NB4 (cell line): ENCODE results near the gene BARX1.

Source experiments
- MYC ChIP-seq: IDR thresholded peaks from 2 replicates; pipeline ENCODE4 v1.6.1; 2011; ENCODE audit warnings: low read depth, low read length
- POLR2A ChIP-seq: IDR thresholded peaks from 2 replicates; pipeline ENCODE4 v1.6.1; 2011; ENCODE audit warnings: mild to moderate bottlenecking; ENCODE audit not compliant: insufficient read length; ENCODE audit errors: extremely low read depth
- TF ChIP-seq, protein P1 (sequence below): IDR thresholded peaks from one replicate; pipeline ENCODE4 v1.5.1; 2012; ENCODE audit warnings: low read depth, low read length
- TF ChIP-seq, protein P2 (sequence below): IDR thresholded peaks from 2 replicates; pipeline ENCODE4 v1.6.1; 2011; ENCODE audit warnings: low read depth, low read length

DNA sequence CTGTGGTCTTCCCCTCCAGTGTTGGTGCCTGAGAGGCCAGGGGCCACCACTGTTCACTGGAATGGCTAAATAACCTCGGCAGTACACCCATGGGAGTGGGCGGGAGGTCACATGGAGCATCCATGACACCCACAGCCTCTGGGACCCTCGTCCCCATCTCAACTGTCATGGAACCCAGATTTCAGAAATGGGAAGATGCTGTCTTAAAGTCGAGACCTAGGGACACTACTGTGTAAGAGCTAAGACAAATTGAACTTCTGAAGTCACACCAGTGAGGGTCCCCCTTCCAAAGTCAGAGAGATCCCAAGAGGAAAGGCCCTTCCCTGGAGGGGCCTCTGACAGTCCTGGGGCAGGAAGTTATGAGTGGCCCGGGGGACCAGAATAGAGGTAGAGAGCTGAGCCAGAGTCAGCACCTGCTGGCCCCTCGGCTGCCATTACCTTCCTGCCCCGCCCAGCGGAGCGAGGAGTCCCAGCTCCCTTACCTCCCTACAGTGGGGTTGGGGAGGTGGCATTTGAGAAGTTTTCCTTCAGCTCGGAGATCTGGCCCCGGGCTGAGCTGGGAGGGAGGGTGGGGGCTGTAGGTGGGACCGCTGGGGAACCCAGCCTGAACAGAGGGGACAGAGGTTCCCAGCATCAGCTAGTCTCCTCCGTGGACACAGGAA is 7.6 kb downstream of the BARX1 start:
- TF ChIP-seq, protein P1, sequence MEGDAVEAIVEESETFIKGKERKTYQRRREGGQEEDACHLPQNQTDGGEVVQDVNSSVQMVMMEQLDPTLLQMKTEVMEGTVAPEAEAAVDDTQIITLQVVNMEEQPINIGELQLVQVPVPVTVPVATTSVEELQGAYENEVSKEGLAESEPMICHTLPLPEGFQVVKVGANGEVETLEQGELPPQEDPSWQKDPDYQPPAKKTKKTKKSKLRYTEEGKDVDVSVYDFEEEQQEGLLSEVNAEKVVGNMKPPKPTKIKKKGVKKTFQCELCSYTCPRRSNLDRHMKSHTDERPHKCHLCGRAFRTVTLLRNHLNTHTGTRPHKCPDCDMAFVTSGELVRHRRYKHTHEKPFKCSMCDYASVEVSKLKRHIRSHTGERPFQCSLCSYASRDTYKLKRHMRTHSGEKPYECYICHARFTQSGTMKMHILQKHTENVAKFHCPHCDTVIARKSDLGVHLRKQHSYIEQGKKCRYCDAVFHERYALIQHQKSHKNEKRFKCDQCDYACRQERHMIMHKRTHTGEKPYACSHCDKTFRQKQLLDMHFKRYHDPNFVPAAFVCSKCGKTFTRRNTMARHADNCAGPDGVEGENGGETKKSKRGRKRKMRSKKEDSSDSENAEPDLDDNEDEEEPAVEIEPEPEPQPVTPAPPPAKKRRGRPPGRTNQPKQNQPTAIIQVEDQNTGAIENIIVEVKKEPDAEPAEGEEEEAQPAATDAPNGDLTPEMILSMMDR, result no peak
- no peak for TF ChIP-seq POLR2A
- TF ChIP-seq, protein P2, sequence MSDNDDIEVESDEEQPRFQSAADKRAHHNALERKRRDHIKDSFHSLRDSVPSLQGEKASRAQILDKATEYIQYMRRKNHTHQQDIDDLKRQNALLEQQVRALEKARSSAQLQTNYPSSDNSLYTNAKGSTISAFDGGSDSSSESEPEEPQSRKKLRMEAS, result no peak
- no peak for TF ChIP-seq MYC
